Astrocyte (in vitro differentiated cells and primary cell): ENCODE data around the gene MIAT.

Source experiments
- CTCF ChIP-seq: IDR thresholded peaks from 2 replicates; pipeline ENCODE4 v1.5.1; 2011; ENCODE audit warnings: low read depth, mild to moderate bottlenecking, inconsistent platforms, low read length, moderate library complexity; ENCODE audit not compliant: insufficient read depth
- EZH2 ChIP-seq: IDR thresholded peaks from 2 replicates; pipeline ENCODE4 v1.6.1; 2012; ENCODE audit warnings: mild to moderate bottlenecking, low read length, inconsistent platforms; ENCODE audit not compliant: insufficient read depth

GRCh38 chr22:26675687-26676268 is 18.4 kb downstream of the MIAT start:
- TF ChIP-seq CTCF (no peak), EZH2 (no peak)
